NCI-H128 (cell line): ENCODE measurements around the gene RBM20.

Source experiments
- DNase-seq: peaks from one replicate; lab custom pipeline; 2025; ENCODE audit not compliant: unreplicated experiment; lab: John Stamatoyannopoulos, UW

RBM20 gene

DNA sequence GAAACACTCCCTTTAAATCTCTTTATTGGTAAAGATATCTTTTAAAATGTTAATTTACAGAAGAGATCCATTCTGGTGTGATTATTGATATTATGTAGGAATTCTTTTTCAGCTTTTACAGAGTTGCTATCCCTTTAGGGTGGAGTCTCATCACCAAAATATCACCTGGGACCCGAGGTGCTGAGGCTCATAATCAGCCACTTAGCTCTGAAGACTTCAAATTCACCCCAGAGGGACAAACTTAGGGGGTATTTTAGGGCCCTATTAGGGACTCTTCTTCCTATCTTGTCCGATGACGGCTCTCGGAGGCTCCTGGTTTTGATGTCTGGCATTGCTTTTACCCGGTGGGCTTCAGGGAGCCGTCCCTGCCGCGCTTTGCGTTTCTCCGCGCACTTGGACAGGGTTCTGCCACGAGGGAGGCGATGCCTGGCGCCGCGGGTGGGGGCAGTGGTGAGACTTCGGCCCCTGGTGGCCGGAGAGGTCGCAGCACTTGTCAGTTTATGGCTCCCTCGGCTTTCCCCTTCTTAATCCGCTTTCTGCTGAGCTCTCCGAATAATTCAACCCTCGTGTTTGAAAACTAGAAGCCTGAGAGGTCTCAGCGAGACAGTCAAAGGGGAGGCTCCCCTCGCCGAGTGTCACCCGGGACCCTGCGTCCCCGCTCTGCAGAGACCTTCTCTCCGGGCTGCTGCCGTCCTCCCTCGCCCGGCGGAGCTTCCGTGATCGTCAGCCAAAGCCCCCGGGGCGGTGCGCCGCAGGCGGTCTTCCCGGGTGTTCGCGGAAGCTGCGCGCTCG is 27.8 kb downstream of the RBM20 start:
- DNase-seq: no peak

DNA sequence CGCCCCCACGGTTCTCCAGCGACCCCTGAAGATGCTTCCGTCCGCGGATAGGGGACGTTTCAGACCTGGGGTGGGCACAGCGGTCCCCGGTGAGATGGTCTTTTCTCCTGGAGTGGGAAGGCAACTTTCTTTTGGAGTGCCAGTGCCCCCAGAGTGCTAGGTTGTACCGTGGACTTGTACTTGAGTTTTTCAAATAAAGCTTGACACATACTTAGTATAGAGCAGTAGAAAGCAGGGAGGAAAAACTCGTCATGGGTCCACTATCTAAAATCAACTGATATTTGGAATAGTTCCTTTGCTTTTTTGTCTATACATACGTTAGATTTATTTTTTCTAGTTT is 28.4 kb downstream of the RBM20 start:
- DNase-seq: no peak

- DNase-seq: no peak
Observed at GRCh38 chr10:110676016-110676415, 31.9 kb downstream of the RBM20 start.

DNA sequence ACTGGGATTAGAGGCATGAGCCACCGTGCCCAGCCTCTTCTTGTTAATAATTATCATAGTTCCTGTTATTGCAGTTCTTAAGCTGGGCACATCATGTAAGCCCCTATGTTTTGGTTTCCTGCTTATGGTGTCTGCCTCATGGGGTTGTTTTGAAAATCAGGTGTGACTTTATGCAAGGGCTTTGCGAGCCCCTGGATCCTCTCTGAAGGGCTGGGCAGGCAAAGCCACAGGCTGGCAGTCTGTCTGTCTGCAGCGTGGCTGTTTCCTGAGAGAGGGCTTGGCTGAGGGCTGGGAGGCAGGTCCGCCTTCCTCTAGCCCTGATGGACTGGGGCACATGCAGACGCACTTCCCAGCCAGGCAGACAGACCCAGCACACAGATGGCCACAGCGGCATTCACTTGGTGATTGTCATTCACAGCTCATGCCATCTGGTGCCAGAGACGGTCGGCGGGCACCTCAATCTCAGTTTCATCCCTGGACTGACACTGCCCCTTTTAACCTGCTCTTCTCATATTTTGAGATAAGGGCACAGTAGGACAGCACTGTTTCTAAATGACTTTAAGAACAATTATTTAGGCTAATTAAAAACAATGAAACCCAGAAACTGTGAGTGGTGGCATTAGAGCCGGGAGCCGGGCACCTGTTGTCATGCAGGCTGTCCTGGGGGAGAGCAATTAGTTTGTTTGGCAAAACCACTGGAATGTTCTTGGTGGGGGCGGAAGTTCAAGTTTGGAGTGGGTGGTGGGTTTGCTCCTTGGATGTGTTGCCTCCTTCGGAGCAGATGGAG is 35.5 kb downstream of the RBM20 start:
- DNase-seq: no peak

GRCh38 chr10:110680273-110681020 is 36.3 kb downstream of the RBM20 start:
- no peak for DNase-seq

DNA sequence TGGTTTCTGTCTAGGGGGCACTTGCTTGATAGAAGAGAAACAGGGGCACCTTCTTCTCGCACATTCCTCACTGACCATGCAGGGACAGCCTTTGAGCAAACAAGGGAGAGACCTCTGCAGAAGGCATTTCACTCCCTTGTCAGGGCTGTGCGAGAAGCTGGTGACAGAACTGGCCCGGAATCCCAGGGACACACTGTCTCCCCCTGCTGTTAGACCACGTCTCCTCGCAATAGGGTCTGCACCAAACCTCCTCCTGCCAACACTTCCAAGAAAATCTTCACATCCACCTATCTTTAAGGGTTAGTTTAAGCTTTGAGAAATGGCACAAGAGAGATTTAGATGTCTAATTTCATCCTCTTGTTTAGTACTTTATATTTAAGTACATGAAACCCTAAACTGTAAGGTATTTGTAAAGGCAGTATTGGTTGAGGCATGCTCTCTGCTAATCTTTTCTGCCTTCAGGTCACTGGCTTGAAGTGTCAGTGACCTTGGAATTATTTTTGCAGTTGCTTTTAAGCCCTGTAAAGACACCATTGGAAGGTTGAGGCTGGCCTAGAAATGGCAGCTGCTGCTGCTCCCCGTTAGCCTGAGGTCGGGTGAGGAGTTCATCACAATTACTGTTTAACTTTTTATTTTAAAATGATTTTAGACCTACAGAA is 37.0 kb downstream of the RBM20 start:
- no peak for DNase-seq

DNA sequence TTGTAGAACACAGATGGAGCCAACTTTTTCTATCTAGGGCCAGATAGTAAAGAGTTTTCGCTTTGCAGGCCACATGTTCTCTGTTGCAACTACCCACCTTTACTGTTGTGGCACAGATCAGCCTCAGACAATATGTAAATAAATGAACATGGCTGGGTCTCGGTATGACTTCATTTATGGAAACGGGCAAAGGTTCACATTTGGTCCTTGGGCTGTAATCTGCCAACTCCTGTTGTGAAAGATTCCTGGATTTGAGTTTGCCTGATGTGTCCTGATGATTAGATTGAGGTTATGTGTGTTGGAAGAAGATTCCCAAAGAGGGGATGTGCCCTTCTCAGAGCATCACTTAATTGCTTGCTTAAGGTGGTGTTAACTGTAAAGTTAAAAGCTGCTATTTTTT is 38.2 kb downstream of the RBM20 start:
- no peak for DNase-seq

DNA sequence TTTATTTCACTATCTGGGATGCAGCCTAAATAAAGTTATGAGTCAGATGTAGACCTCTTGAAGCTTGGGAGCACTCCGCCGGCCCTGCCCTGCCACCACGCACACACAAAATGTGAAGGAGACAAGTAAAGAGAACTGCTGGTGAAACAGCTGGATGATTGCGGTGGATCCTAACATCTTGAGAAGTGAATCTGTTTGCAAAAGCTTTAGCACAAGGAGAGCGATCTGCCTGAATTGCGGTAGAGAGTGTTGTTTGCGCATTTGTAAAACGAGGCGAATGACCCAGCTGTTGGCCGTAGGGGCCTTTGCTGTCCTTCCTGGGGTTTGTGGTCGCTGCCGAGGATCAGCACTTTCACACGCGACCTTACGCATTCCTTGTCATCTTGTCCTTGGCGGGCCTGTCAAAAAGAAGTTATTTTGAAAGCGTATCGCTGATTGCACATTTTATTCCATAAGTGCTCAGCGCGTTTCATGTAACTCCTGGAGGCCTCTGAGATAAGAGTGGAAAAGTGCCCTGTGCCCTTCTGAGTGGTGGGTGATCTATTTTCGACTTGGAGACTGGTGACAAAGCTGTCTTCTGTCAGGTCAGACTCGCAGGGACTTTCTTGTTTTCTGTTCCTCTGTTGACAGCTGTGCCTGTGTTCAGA is 40.8 kb downstream of the RBM20 start:
- no peak for DNase-seq

- no peak for DNase-seq
Observed at GRCh38 chr10:110686047-110686446, 41.9 kb downstream of the RBM20 start.

DNA sequence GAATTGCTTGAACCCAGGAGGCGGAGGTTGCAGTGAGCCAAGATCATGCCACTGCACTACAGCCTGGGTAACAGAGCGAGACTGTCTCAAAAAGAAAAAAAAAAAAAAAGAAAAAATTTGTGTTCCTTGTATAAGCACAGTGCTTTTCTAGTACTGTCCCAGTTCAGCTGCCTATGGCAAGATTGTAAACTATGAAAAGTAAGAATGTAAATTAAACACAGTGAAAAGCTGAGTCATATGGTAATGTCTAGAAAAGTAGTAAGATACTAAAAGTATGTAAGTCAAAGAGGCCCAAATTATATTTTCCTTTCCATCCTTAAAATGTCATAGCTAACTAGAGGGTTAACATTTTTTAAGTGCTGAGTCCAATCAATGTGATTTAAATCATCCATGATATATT is 42.8 kb downstream of the RBM20 start:
- DNase-seq: no peak

- no peak for DNase-seq
Observed at GRCh38 chr10:110687400-110687799, 43.3 kb downstream of the RBM20 start.

DNA sequence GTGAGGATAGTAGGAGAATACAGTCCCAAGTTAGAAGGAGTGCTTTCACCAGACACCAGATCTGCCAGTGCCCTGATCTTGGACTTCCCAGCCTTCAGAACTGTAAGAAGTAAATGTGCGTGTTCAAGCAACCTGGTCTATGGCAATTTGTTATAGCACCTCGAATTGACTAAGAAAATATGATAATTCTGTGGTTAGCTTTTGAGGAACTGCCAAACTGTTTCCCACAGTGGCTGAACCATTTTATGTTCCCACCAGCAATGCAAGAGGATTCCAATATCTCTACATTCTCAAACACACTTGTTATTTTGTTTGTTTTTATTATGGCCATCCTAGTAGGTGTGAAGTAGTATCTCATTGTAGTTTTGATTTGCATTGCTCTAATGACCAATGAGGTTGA is 47.0 kb downstream of the RBM20 start:
- no peak for DNase-seq

DNA sequence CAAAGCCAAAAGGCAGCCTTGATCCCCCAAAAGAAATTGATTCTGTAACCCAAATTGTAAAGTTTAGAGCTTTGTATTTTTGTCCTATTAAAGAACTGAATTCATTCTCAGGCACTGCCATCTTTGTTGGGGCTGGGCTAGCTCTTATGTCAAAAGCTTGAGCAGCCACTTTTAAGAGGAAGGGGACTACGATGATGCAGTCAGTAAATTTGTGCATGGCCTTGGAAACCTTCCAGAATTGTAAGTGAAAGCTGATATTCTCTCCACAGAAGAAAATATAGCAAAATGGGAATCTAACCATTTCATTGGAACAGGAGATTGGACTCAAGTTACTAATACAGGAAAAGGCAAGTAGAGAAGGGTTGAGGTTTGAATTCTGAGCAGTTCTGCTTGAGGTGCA is 50.1 kb downstream of the RBM20 start:
- no peak for DNase-seq

DNA sequence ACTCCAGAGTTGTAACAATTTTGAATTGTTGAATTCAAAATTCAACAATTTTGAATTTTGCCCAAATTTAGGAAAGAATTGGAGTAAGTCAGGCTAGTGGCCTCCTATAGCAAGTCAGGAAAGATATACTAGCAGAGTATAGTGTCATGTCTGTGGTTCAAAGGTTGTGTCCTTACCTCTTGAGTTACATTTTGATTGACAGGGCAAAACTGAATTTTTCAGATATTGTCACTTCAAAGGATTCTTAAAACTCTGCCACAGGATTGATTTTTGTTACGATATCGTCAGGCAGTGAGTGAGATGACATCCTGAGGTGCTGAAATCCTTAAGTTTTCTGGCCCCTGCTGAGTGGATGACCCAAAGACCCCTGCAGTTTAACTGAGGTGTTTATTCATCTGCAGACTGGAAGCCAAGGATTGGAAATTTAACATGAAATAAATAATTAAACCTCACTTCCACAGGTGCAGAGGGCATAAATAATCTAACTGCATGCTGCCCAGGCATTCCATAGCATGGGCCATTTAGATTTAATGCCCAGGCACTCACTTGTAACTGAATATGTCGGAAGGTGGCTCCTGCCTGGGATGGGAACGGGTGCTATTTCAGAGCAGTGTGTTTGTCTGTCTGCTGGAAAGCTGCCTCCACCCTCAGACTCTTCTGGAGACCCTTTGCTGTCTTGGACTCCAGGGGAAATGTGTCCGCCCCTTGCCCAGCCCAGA is 50.8 kb downstream of the RBM20 start:
- no peak for DNase-seq

- no peak for DNase-seq
Observed at GRCh38 chr10:110695539-110695886, 51.4 kb downstream of the RBM20 start.

GRCh38 chr10:110696436-110696835 is 52.3 kb downstream of the RBM20 start:
- no peak for DNase-seq

DNA sequence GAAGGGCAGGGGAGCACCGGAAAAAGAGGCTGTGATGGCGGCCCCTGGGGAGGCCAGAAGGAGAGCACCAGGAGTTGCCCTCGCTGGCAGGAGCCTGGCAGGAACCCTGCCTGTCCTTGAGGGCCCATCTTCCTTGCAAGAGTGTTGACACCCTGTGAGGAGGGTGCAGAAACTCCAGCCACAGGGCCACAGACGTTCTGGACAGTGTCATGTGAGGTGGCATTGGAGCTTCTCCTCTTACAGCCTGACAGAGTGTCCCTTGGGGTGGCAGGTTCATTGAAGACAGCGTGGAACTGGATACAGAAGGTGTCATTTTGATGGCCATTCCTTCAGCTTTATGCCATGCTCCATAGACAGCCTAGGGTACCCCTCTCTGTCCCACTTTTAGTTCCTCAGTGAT is 54.2 kb downstream of the RBM20 start:
- DNase-seq: no peak

DNA sequence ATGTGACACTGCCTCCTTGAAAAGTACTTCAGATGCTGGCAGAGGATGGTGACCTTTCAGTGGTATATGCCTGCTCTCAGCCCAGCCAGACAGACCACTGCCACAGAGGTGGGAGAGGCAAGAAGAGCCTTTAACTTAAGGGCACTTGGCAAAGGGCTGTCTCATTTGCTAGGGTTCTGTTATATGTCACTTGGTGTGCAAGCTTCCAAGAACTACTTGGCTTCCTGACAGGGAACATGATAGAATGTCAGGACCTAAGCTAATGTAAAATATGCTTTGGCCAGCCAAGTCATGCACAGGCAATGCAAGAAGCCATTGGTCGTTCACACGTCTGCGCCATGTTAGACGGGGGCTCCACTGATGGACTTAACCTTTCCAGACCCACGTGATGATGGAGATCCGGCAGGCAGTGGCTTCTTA is 54.7 kb downstream of the RBM20 start:
- no peak for DNase-seq

DNA sequence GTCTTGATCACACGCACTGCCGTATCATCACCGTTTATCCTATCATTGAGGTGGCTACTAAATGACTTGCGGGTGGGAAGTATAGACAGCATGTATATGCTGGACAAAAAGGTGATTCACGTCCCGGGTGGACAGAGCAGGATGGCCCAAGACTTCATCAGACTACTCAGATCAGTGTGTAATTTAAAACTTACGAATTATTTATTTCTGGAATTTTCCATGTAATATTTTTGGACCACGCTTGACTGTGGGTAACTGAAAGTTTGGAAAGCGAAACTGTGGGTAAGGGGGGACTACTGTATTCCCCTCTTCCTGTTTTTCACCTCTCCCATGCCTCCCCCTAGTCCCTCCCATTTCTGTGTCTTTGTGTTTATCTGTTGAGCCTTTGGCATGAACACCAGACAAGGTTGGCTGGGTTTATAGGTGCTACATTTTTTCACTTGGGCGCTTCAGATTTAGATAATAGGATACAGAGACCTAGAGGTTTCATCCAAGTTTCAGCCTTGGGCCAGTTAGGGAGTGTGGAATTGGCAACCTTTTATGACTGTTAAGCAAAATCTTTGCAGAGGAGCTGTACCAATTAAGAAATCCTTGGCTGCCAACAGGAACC is 55.8 kb downstream of the RBM20 start:
- DNase-seq: no peak
